SK-N-SH (cell line): ENCODE measurements around the gene CDH23. TPM values are rescaled to one million over a fixed set of nuclear protein-coding genes. Genes with fewer than 3 reads are reported as not detected.

ENCODE experiments used
- CTCF ChIA-PET: fragments of 300-600, 350-600 bp; formaldehyde crosslinking; extraction: SDS; loops from one replicate; lab custom pipeline; 2021; lab: Yijun Ruan, JAX
- POLR2A ChIA-PET: fragments of 350-600 bp; sonication (Branson Sonifier 250); formaldehyde crosslinking; extraction: SDS; loops from one replicate; lab custom pipeline; 2020; ENCODE audit warnings: antibody characterized with exemption, inconsistent platforms; lab: Yijun Ruan, JAX
- DNase-seq: peaks from one replicate; pipeline ENCODE4 v3.0.0; 2012
- H2AFZ ChIP-seq: fragments of 200-600 bp; sonication (generic); 2 replicates; pipeline ENCODE4 v1.8.1; 2016; ENCODE audit warnings: antibody characterized with exemption, mild to moderate bottlenecking, low read depth
- H3F3A ChIP-seq: fragments of 200-600 bp; sonication (generic); replicated peaks from 2 replicates; pipeline ENCODE3; 2016; ENCODE audit warnings: antibody characterized with exemption, mild to moderate bottlenecking; ENCODE audit not compliant: insufficient read depth
- H3K27ac ChIP-seq, 2 experiments: fragments of 200-500 bp in 1 of 2; fragments of 200-600 bp in 1 of 2; sonication (Bioruptor generic) in 1 of 2; sonication (generic), shearing (Covaris generic) in 1 of 2; 2 replicates each; pipeline versions ENCODE4 v1.5.1 to v1.6.1; 2014 to 2016; ENCODE audit warnings: low read depth in 2 of 2, inconsistent platforms in 1 of 2, low read length in 1 of 2, mild to moderate bottlenecking in 1 of 2, mixed read lengths in 1 of 2
- H3K27me3 ChIP-seq: fragments of 200-600 bp; sonication (generic), shearing (Covaris generic); 2 replicates; pipeline ENCODE4 v1.6.1; 2016; ENCODE audit warnings: mixed run types; ENCODE audit not compliant: insufficient read depth
- H3K36me3 ChIP-seq, 2 experiments: fragments of 200-500 bp in 1 of 2; fragments of 200-600 bp in 1 of 2; sonication (Bioruptor generic) in 1 of 2; sonication (generic) in 1 of 2; replicated peaks in 1 of 2; 2 replicates each; pipeline versions ENCODE3 to v1.5.1; 2014 to 2016; ENCODE audit warnings: low read length in 1 of 2, mild to moderate bottlenecking in 1 of 2; ENCODE audit not compliant: insufficient read depth in 2 of 2, control insufficient read depth in 1 of 2
- H3K4me1 ChIP-seq, 2 experiments: fragments of 200-500 bp in 1 of 2; fragments of 200-600 bp in 1 of 2; sonication (Bioruptor generic) in 1 of 2; sonication (generic), shearing (Covaris generic) in 1 of 2; 2 replicates each; pipeline versions ENCODE4 v1.5.1 to v1.6.1; 2014 to 2016; ENCODE audit warnings: low read depth in 1 of 2, low read length in 1 of 2, mixed run types in 1 of 2; ENCODE audit not compliant: insufficient read depth in 2 of 2, control insufficient read depth in 1 of 2
- H3K4me2 ChIP-seq: fragments of 200-600 bp; sonication (generic), shearing (Covaris generic); 2 replicates; pipeline ENCODE4 v1.6.1; 2017; ENCODE audit warnings: mixed run types
- H3K4me3 ChIP-seq, 2 experiments: fragments of 200-500 bp in 1 of 2; fragments of 200-600 bp in 1 of 2; sonication (Bioruptor generic) in 1 of 2; sonication (generic), shearing (Covaris generic) in 1 of 2; 2 replicates each; pipeline versions ENCODE4 v1.5.1 to v1.8.1; 2014 to 2016; ENCODE audit warnings: low read depth in 2 of 2, inconsistent platforms in 1 of 2, low read length in 1 of 2, mild to moderate bottlenecking in 1 of 2, mixed read lengths in 1 of 2, moderate library complexity in 1 of 2
- H3K79me2 ChIP-seq: fragments of 200-600 bp; sonication (generic); 2 replicates; pipeline ENCODE4 v1.8.1; 2017; ENCODE audit warnings: mild to moderate bottlenecking; ENCODE audit not compliant: insufficient read depth
- H3K9ac ChIP-seq: fragments of 200-600 bp; sonication (generic); 2 replicates; pipeline ENCODE4 v1.6.1; 2017; ENCODE audit warnings: mixed run types
- H3K9me2 ChIP-seq: fragments of 200-600 bp; sonication (generic); 2 replicates; pipeline ENCODE4 v1.6.1; 2017; ENCODE audit warnings: mixed run types
- H3K9me3 ChIP-seq: fragments of 200-600 bp; sonication (generic); 2 replicates; pipeline ENCODE4 v1.6.1; 2017; ENCODE audit warnings: mixed run types, mild to moderate bottlenecking, moderate library complexity
- H4K20me1 ChIP-seq: fragments of 200-600 bp; sonication (generic); 2 replicates; pipeline ENCODE4 v1.6.1; 2017; ENCODE audit warnings: mild to moderate bottlenecking, mixed run types; ENCODE audit not compliant: insufficient read depth
- CHD2 ChIP-seq: fragments of 150-350 bp; IDR thresholded peaks from 2 replicates; pipeline ENCODE4 v1.6.1; 2018; ENCODE audit warnings: low read length; ENCODE audit not compliant: partially characterized antibody
- CTCF ChIP-seq: fragments of 200-600 bp; sonication (generic); IDR thresholded peaks from 2 replicates; pipeline ENCODE4 v1.6.1; 2017; ENCODE audit warnings: antibody characterized with exemption, mild to moderate bottlenecking, moderate library complexity
- EP300 ChIP-seq, 2 experiments: IDR thresholded peaks; 2 replicates each; pipeline versions ENCODE4 v1.4.0 to v1.6.1; 2012; ENCODE audit warnings: borderline replicate concordance in 1 of 2, low read depth in 1 of 2, low read length in 1 of 2
- EZH2phosphoT487 ChIP-seq: fragments of 200-600 bp; sonication (generic); IDR thresholded peaks from 2 replicates; pipeline ENCODE4 v1.6.1; 2017; ENCODE audit warnings: low read depth, mixed run types, mild to moderate bottlenecking, antibody characterized with exemption, moderate library complexity, borderline replicate concordance
- GABPA ChIP-seq: IDR thresholded peaks from 2 replicates; pipeline ENCODE4 v1.4.0; 2012; ENCODE audit warnings: low read depth, mild to moderate bottlenecking
- MXI1 ChIP-seq: IDR thresholded peaks from 2 replicates; pipeline ENCODE4 v1.6.1; 2012; ENCODE audit warnings: mild to moderate bottlenecking, low read depth, low read length, improper control_type of control experiment
- POLR2AphosphoS5 ChIP-seq: IDR thresholded peaks from 2 replicates; pipeline ENCODE4 v1.6.1; 2012; ENCODE audit warnings: low read depth, low read length
- RCOR1 ChIP-seq: fragments of 150-350 bp; IDR thresholded peaks from 2 replicates; pipeline ENCODE4 v1.6.1; 2017; ENCODE audit warnings: antibody characterized with exemption, low read length
- REST ChIP-seq: IDR thresholded peaks from 2 replicates; pipeline ENCODE4 v1.6.1; 2012; ENCODE audit warnings: mild to moderate bottlenecking, low read depth, low read length, moderate library complexity
- SIN3A ChIP-seq: IDR thresholded peaks from 2 replicates; pipeline ENCODE4 v1.6.1; 2012; ENCODE audit warnings: low read depth, mild to moderate bottlenecking, low read length, moderate library complexity, borderline replicate concordance
- SMC3 ChIP-seq: IDR thresholded peaks from 2 replicates; pipeline ENCODE4 v1.6.1; 2012; ENCODE audit warnings: low read depth, low read length, improper control_type of control experiment
- TAF1 ChIP-seq: IDR thresholded peaks from 2 replicates; pipeline ENCODE4 v1.6.1; 2012; ENCODE audit warnings: low read depth, mild to moderate bottlenecking, low read length, moderate library complexity, borderline replicate concordance
- USF1 ChIP-seq: IDR thresholded peaks from 2 replicates; pipeline ENCODE4 v1.4.0; 2012; ENCODE audit warnings: low read depth, borderline replicate concordance
- WGBS: methylation state at CpG from one replicate; pipeline ENCODE4 v1.1.6; 2017; ENCODE audit warnings: low lambda C conversion rate; 5-methylcytosine and 5-hydroxymethylcytosine counted together
- polyA plus RNA-seq, 3 experiments: library from polyadenylated mRNA; depleted of rRNA; stranded (reverse); fragments of >200 nt; gene quantifications; 2 replicates each; pipeline ENCODE4 v1.2.3, GENCODE V29; 2012

The CDH23 gene
- polyA plus RNA-seq, 1 of the 3 experiments (the other 2 are of a cell fraction): 0.03 TPM

- Histone ChIP-seq H3K9ac (no peak overlapping the region), H2AFZ (no peak overlapping the region), H3K4me3 (no peak overlapping the region), H3K27me3 (no peaks in the 10 kb centered on the region), H3K9me2 (no peaks in the 10 kb centered on the region), H3K4me2 (no peak overlapping the region), H3K27ac (no peak overlapping the region), H3K79me2 (no peaks in the 10 kb centered on the region), H4K20me1 (no peaks in the 10 kb centered on the region), H3F3A (no peaks in the 10 kb centered on the region), H3K36me3 (no peaks in the 10 kb centered on the region), H3K9me3 (no peaks in the 10 kb centered on the region), H3K4me1 (peaks cover 0 to 13% of the 10 kb centered on the region in 2 experiments; a peak in 1 of 4 replicates)
- TF ChIP-seq USF1 (no peak), TAF1 (no peak), GABPA (no peak), POLR2AphosphoS5 (no peak), EZH2phosphoT487 (no peak), CHD2 (no peak), EP300 (IDR thresholded peaks at IDR 0.05; ENCODE audit: borderline replicate concordance in 1 of 2, low read depth in 1 of 2, low read length in 1 of 2) (no peak), RCOR1 (no peak), SIN3A (no peak), SMC3 (no peak), MXI1 (no peak)
- ChIA-PET POLR2A (no interaction called here), CTCF (no interaction called here)
- DNase-seq: no peak
- 96% methylated on average over 3 of the region's 3 CpGs for WGBS
Observed at GRCh38 chr10:71761105-71761511, 364.4 kb downstream of the CDH23 start.

GRCh38 chr10:71761541-71762113, 364.9 kb downstream of the CDH23 start:
- H3K36me3 ChIP-seq: no peaks in the 10 kb centered on the region
- no peaks in the 10 kb centered on the region for H3K9me2 ChIP-seq
- no peaks in the 10 kb centered on the region for H3F3A ChIP-seq
- H3K4me1 ChIP-seq: peaks cover 0 to 13% of the 10 kb centered on the region in 2 experiments; a peak in 1 of 4 replicates
- H3K27me3 ChIP-seq: no peaks in the 10 kb centered on the region
- no peak overlapping the region for H2AFZ ChIP-seq
- no peaks in the 10 kb centered on the region for H3K79me2 ChIP-seq
- H3K4me2 ChIP-seq: no peak overlapping the region
- TF ChIP-seq CTCF: peak; percentile 19; the same call in 1 of the 2 replicates
- no peak for TF ChIP-seq REST
- TF ChIP-seq, all 33 proteins: peak for 1
- H3K9ac ChIP-seq: no peak overlapping the region
- no peak for DNase-seq
- no peak overlapping the region for H3K27ac ChIP-seq
- ChIA-PET POLR2A (no interaction called here), CTCF (no interaction called here)
- no peaks in the 10 kb centered on the region for H3K9me3 ChIP-seq
- WGBS: 95% methylated on average over 13 of the region's 26 CpGs
- no peak overlapping the region for H3K4me3 ChIP-seq
- H4K20me1 ChIP-seq: no peaks in the 10 kb centered on the region
